ENCODE measurements around the gene GPC6.

DNA sequence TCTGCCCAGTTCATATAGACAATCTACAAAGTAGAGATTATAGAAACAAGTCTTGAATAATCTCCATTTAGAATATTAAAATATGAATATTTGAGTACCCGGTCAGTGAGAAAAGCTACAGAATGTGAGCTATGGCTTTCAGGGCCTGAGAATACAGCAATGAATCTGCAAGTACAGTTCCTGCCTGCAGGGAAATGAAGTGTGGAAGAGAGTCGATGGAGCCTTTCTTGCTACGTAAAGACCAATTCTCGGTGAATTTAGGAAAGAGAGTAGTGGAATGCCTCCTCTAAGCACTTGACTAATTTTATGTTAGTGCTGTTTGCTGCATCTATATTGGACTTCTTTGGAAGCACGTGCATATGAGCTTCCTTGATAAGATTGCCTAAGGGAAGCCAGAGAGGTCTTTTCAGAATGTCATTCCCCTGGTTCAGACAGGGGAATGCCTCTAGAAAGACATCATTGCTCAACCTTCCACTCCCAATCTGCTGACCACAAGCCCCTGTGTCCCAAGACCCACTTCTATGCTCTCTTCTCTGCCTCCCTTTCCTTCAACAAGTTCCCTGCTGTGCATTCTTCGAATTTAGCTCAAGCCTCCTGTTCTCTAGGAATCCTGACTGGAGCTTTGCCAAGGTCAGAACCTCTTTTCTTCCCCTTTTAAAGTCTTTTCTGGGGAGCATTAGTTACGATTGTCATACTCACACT is 41.9 kb downstream of the GPC6 start:
- TF ChIP-seq, protein P1, sequence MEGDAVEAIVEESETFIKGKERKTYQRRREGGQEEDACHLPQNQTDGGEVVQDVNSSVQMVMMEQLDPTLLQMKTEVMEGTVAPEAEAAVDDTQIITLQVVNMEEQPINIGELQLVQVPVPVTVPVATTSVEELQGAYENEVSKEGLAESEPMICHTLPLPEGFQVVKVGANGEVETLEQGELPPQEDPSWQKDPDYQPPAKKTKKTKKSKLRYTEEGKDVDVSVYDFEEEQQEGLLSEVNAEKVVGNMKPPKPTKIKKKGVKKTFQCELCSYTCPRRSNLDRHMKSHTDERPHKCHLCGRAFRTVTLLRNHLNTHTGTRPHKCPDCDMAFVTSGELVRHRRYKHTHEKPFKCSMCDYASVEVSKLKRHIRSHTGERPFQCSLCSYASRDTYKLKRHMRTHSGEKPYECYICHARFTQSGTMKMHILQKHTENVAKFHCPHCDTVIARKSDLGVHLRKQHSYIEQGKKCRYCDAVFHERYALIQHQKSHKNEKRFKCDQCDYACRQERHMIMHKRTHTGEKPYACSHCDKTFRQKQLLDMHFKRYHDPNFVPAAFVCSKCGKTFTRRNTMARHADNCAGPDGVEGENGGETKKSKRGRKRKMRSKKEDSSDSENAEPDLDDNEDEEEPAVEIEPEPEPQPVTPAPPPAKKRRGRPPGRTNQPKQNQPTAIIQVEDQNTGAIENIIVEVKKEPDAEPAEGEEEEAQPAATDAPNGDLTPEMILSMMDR (IDR thresholded peaks at IDR 0.05; ENCODE audit: insufficient read depth, low read depth, low read length): no peak
- TF ChIP-seq EZH2 (IDR thresholded peaks at IDR 0.05; ENCODE audit: insufficient read depth, low read length): no peak

Measured in astrocyte (in vitro differentiated cells and primary cell).